ENCODE results near the gene FRMD8. TPM values are rescaled to one million over a fixed set of nuclear protein-coding genes. Genes with fewer than 3 reads are reported as not detected.

Gene FRMD8
- polyA plus RNA-seq, 1 donor (not counting 4 experiments of a cell fraction or from before 2014, with no cell fraction given), result 24.1 TPM

DNA sequence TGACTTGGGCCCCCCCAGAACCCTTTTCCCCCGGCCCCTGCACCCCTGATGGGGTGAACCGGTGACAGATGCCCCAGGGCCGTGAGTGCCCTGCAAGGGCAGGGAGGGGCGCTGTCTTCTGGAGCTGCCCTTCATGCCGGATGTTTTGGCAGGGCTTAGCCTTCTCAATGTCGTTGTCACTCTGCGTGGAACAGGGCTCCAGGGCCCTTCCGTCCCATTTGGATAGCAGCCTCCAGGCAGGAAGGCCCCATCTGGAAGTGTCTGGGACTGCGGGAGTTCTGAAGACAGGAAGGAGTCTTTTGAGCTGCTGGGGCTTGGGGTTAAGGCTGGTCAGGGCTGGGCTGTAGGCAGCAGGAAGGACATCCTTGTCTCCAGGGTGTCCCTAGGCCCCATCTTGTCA lies 4.6 kb downstream of the FRMD8 start:
- peaks cover 54% of the 10 kb centered on the region for H3K79me2 ChIP-seq (ENCODE audit: control insufficient read depth, insufficient read depth, low read length)
- peaks cover 23 to 31% of the 10 kb centered on the region in 2 experiments for H3K36me3 ChIP-seq (ENCODE audit: control insufficient read depth in 2 of 2, extremely low read depth in 1 of 2, insufficient read depth in 2 of 2, low read length in 2 of 2)
- no peak overlapping the region for H2AFZ ChIP-seq (ENCODE audit: control insufficient read depth, low read length)
- TF ChIP-seq, protein P1, sequence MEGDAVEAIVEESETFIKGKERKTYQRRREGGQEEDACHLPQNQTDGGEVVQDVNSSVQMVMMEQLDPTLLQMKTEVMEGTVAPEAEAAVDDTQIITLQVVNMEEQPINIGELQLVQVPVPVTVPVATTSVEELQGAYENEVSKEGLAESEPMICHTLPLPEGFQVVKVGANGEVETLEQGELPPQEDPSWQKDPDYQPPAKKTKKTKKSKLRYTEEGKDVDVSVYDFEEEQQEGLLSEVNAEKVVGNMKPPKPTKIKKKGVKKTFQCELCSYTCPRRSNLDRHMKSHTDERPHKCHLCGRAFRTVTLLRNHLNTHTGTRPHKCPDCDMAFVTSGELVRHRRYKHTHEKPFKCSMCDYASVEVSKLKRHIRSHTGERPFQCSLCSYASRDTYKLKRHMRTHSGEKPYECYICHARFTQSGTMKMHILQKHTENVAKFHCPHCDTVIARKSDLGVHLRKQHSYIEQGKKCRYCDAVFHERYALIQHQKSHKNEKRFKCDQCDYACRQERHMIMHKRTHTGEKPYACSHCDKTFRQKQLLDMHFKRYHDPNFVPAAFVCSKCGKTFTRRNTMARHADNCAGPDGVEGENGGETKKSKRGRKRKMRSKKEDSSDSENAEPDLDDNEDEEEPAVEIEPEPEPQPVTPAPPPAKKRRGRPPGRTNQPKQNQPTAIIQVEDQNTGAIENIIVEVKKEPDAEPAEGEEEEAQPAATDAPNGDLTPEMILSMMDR (optimal IDR thresholded peaks at IDR 0.05 in 1 of 3, IDR thresholded peaks at IDR 0.05 in 1 of 3, conservative IDR thresholded peaks at IDR 0.05 in 1 of 3; ENCODE audit: extremely low read depth in 1 of 3, insufficient read depth in 2 of 3, low read length in 3 of 3), result peak in 1 of 3 experiments; percentile 9
- TF ChIP-seq EZH2 (IDR thresholded peaks at IDR 0.05; ENCODE audit: low read length), result no peak
- peaks cover 42% of the 10 kb centered on the region for H3K4me1 ChIP-seq (ENCODE audit: control insufficient read depth, extremely low read depth, insufficient read depth, low read length)
- peak overlapping the region; percentile 62 for H3K4me2 ChIP-seq (ENCODE audit: control insufficient read depth, extremely low read depth, insufficient read depth, low read depth, low read length)
- peaks cover 3% of the 10 kb centered on the region for H3K9me1 ChIP-seq (ENCODE audit: control insufficient read depth, extremely low read depth, insufficient read depth, low read length)
- dilution Hi-C loops (cut with MboI; ENCODE audit: extremely low pct_ligation_motif_present, low sequenced_read_pairs), result no loop called here
- peak overlapping the region; percentile 50 for H3K9ac ChIP-seq (ENCODE audit: control insufficient read depth, extremely low read depth, insufficient read depth, low read length)
- no peaks in the 10 kb centered on the region for H3K27me3 ChIP-seq (ENCODE audit: control insufficient read depth, extremely low read depth, insufficient read depth, low read length)
- DNase-seq (ENCODE audit: low read depth, low spot score) (no peak), FAIRE-seq (no peak)
- peak overlapping the region; percentile 5 to 44 (median 27) for H3K4me3 ChIP-seq (ENCODE audit: control insufficient read depth in 2 of 3, extremely low read depth in 1 of 3, insufficient read depth in 2 of 3, low read depth in 1 of 3, low read length in 3 of 3)
- no peaks in the 10 kb centered on the region for H3K9me3 ChIP-seq (ENCODE audit: control insufficient read depth, low read depth, low read length)
- peak overlapping the region; percentile 8 for H3K27ac ChIP-seq (ENCODE audit: control insufficient read depth, insufficient read depth, low read length)
- peaks cover 2% of the 10 kb centered on the region for H4K20me1 ChIP-seq (ENCODE audit: control insufficient read depth, extremely low read depth, insufficient read depth, low read length)

DNA sequence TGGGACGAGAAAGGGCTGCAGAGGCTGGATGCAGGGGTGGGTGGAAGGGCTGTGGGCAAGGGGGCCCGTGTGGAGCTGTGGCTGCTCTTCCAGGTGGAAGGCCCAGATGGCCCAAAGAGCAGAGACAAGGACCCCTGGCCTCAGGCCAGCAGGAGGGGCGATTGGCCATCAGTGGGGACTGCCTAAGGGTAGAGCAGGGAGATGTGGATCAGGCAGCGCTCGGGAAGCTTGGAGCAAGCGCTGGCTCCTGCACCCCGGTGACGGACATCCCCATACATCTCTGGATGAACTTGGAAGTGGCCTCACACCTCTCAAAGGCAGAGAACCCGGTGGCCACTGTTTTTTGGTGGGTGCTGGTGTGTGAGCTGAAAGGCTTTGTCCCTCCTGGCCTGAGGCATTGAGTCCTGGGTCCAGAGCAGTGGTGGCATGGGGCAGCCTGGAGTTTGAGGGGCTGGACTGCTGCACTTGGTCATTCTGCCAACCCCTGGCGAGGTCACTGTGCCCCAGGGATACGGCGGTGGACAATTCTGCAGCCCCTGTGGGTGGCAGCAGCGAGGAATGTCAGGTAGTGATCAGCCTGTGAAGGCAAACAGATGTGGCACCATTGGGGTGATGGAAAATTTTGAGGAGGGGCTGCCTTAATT lies 5.9 kb downstream of the FRMD8 start:
- no peak for TF ChIP-seq EZH2 (IDR thresholded peaks at IDR 0.05; ENCODE audit: low read length)
- TF ChIP-seq, protein P1 (optimal IDR thresholded peaks at IDR 0.05 in 1 of 3, IDR thresholded peaks at IDR 0.05 in 1 of 3, conservative IDR thresholded peaks at IDR 0.05 in 1 of 3; ENCODE audit: extremely low read depth in 1 of 3, insufficient read depth in 2 of 3, low read length in 3 of 3), result no peak
- Histone ChIP-seq H3K27ac (ENCODE audit: control insufficient read depth, insufficient read depth, low read length) (no peak overlapping the region), H3K4me2 (ENCODE audit: control insufficient read depth, extremely low read depth, insufficient read depth, low read depth, low read length) (no peak overlapping the region), H3K9ac (ENCODE audit: control insufficient read depth, extremely low read depth, insufficient read depth, low read length) (no peak overlapping the region), H3K27me3 (ENCODE audit: control insufficient read depth, extremely low read depth, insufficient read depth, low read length) (no peaks in the 10 kb centered on the region), H3K9me1 (ENCODE audit: control insufficient read depth, extremely low read depth, insufficient read depth, low read length) (peaks cover 3% of the 10 kb centered on the region), H3K4me1 (ENCODE audit: control insufficient read depth, extremely low read depth, insufficient read depth, low read length) (peaks cover 37% of the 10 kb centered on the region), H3K9me3 (ENCODE audit: control insufficient read depth, low read depth, low read length) (no peaks in the 10 kb centered on the region), H2AFZ (ENCODE audit: control insufficient read depth, low read length) (no peak overlapping the region), H3K36me3 (ENCODE audit: control insufficient read depth in 2 of 2, extremely low read depth in 1 of 2, insufficient read depth in 2 of 2, low read length in 2 of 2) (peaks cover 23 to 34% of the 10 kb centered on the region in 2 experiments), H4K20me1 (ENCODE audit: control insufficient read depth, extremely low read depth, insufficient read depth, low read length) (peaks cover 2% of the 10 kb centered on the region), H3K4me3 (ENCODE audit: control insufficient read depth in 2 of 3, extremely low read depth in 1 of 3, insufficient read depth in 2 of 3, low read depth in 1 of 3, low read length in 3 of 3) (no peak overlapping the region), H3K79me2 (ENCODE audit: control insufficient read depth, insufficient read depth, low read length) (peaks cover 48% of the 10 kb centered on the region)
- DNase-seq (ENCODE audit: low read depth, low spot score) (no peak), FAIRE-seq (no peak)
- dilution Hi-C loops (cut with MboI; ENCODE audit: extremely low pct_ligation_motif_present, low sequenced_read_pairs), result no loop called here
